Measurements from ENCODE around the gene SERPINB1. TPM values are rescaled to one million over a fixed set of nuclear protein-coding genes. Genes with fewer than 3 reads are reported as not detected.
"Not testable (repeated sequence)": the region's sequence is repeated elsewhere in the genome, so short reads cannot be mapped to it uniquely, and the experiment has no call there.

The SERPINB1 gene
- total RNA-seq, 1 donor, result 127 TPM

GRCh38 chr6:2801687-2802086 lies 40.0 kb downstream of the SERPINB1 start:
- H3K4me3 ChIP-seq (ENCODE audit: low read length); H3K9me3 ChIP-seq (ENCODE audit: low read depth, low read length); H3K27me3 ChIP-seq (ENCODE audit: insufficient read depth, low read length): not testable (repeated sequence)
- peaks cover 37% of the 10 kb centered on the region for H3K4me1 ChIP-seq (ENCODE audit: insufficient read depth, low read length)

- H3K4me3 ChIP-seq (ENCODE audit: low read length), result no peak overlapping the region
- H3K9me3 ChIP-seq (ENCODE audit: low read depth, low read length), result no peaks in the 10 kb centered on the region
- no peaks in the 10 kb centered on the region for H3K27me3 ChIP-seq (ENCODE audit: insufficient read depth, low read length)
- H3K4me1 ChIP-seq (ENCODE audit: insufficient read depth, low read length), result peaks cover 41% of the 10 kb centered on the region
Observed at GRCh38 chr6:2800552-2801316, 40.9 kb downstream of the SERPINB1 start.

DNA sequence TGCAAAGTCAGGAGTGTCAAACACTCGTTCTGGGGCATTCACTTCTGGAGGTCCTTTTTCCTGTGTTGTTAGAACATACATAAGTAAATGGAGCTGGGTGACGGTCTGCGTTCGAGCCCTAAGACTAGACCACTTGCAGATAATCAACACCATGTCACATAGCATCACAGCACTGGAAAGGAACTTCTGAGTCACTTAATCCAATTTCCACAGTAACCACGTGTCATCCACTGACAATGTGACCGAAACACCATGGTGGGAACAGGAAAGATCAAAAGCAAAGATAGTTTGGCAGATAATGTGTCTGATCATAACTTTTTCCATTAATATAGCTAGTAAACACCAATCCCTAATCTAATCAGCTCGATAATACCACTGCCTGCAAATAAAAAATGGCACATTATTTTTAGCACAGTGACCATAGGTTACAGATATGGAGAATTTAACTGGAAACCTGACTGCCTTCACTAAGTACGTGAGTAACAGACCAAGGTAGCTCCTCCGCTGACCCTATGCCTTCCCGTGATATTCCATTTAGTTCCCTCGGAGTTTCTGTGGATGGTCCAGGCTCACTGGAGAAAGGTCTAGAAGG lies 41.6 kb downstream of the SERPINB1 start:
- Histone ChIP-seq H3K27me3 (ENCODE audit: insufficient read depth, low read length) (no peaks in the 10 kb centered on the region), H3K4me1 (ENCODE audit: insufficient read depth, low read length) (peaks cover 48% of the 10 kb centered on the region), H3K4me3 (ENCODE audit: low read length) (no peak overlapping the region), H3K9me3 (ENCODE audit: low read depth, low read length) (no peaks in the 10 kb centered on the region)

DNA sequence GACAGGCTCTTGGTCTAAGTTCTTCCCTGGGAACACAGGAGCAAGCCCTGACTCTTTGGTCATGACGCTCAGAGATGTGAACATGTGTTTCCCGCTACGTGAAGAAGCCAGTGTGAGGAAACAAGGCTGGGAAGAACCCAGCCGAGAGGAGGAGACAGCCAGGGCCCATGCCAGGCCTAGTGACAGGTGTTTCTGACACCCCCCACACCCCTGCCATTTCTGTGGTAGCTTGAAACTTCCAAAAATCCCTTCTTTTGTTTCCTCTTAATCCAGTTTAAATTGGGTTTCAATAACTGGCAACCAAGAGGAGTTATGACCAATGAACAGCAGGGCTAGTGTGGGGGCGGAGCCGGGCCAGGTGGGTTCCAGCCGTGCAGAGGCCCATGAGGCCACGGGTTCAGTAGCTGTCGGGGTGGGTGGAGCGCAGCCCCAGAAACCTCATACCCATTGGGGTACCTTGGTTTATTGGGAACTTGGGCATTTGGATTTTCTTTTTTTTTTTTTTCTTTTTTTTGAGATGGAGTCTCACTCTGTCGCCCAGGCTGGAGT lies 43.0 kb downstream of the SERPINB1 start:
- Histone ChIP-seq H3K9me3 (ENCODE audit: low read depth, low read length) (no peaks in the 10 kb centered on the region), H3K4me1 (ENCODE audit: insufficient read depth, low read length) (peaks cover 62% of the 10 kb centered on the region), H3K27me3 (ENCODE audit: insufficient read depth, low read length) (no peaks in the 10 kb centered on the region), H3K4me3 (ENCODE audit: low read length) (no peak overlapping the region)

DNA sequence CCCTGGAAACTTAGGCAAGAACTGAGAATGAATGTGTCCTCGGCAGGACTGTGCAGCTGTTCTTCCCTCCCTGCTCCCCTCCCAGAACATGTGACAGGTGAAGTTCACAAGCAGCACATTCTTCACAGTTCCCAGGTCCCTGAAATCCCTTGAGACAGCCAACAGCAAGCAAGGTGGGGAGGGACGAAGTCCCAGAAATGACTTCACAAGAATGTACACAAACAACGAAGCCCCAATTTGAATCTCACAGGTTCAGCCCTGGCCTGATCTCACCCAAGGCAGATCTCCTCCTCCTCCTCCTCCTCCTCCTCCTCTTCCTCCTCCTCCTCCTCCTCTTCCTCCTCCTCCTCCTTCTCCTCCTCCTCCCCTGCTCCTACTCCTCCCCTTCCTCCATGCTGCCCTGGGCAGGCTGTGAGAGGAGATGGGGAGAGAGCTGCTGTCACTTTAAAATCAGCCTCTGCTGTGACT lies 44.1 kb downstream of the SERPINB1 start:
- Histone ChIP-seq H3K4me3 (ENCODE audit: low read length) (no peak overlapping the region), H3K9me3 (ENCODE audit: low read depth, low read length) (no peaks in the 10 kb centered on the region)

GRCh38 chr6:2796861-2797260 lies 44.8 kb downstream of the SERPINB1 start:
- no peaks in the 10 kb centered on the region for H3K27me3 ChIP-seq (ENCODE audit: insufficient read depth, low read length)
- H3K4me3 ChIP-seq (ENCODE audit: low read length), result no peak overlapping the region
- peaks cover 80% of the 10 kb centered on the region for H3K4me1 ChIP-seq (ENCODE audit: insufficient read depth, low read length)
- H3K9me3 ChIP-seq (ENCODE audit: low read depth, low read length), result no peaks in the 10 kb centered on the region

More for the DNA sequence above, 44.1 kb downstream of the SERPINB1 start:
- Histone ChIP-seq H3K4me1 (ENCODE audit: insufficient read depth, low read length) (peaks cover 73% of the 10 kb centered on the region), H3K27me3 (ENCODE audit: insufficient read depth, low read length) (no peaks in the 10 kb centered on the region)

DNA sequence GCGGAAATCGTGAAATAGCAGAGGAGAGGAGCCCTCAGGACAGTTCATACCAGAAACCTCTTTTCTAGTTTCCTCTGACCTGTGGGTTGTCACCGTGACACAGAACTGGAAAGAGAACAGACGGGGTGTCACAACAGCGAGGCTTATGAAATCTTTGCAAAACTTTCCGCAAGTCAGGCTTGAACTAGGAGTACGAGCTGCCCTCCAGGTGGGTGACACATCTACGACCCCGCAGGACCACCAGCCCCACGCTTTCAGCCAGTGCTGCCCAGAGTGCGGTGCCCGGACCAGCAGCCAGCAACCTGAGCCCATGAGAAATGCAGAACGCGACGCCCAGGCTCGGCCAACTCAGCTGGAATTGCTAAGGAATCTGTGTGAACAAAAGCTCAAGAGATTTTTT lies 45.7 kb downstream of the SERPINB1 start:
- Histone ChIP-seq H3K9me3 (ENCODE audit: low read depth, low read length) (no peaks in the 10 kb centered on the region), H3K4me3 (ENCODE audit: low read length) (no peak overlapping the region), H3K4me1 (ENCODE audit: insufficient read depth, low read length) (peaks cover 89% of the 10 kb centered on the region), H3K27me3 (ENCODE audit: insufficient read depth, low read length) (no peaks in the 10 kb centered on the region)

- Histone ChIP-seq H3K4me1 (ENCODE audit: insufficient read depth, low read length) (peaks cover 93% of the 10 kb centered on the region), H3K4me3 (ENCODE audit: low read length) (no peak overlapping the region), H3K9me3 (ENCODE audit: low read depth, low read length) (no peaks in the 10 kb centered on the region), H3K27me3 (ENCODE audit: insufficient read depth, low read length) (no peaks in the 10 kb centered on the region)
Observed at GRCh38 chr6:2795162-2795561, 46.5 kb downstream of the SERPINB1 start.

DNA sequence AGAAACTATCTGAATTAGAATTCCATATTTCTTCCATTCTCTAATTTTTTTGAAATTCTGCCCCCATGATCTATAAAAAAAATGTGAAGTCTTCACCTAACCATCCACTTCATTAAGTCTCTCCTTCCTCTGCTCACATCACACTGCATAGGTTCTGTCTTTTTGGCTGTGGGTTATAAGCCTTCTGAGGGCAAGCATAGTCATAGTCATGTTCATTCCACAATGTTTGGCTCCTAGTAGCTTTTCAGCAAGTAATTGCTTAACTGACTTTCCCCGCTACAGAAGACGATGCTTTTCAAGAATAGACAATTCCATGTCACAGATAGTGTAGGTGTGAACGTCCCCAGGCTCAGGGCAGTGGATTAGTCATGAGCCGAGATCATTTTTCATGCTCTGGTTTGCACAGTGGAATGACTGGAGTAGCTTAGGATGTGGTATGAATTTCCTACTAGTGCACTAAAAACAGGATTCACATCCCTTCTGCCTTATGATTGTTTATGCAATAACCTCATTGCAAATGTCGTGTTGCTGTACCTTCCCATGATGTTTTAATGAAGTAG lies 47.4 kb downstream of the SERPINB1 start:
- Histone ChIP-seq H3K4me3 (ENCODE audit: low read length) (no peak overlapping the region), H3K9me3 (ENCODE audit: low read depth, low read length) (no peaks in the 10 kb centered on the region), H3K4me1 (ENCODE audit: insufficient read depth, low read length) (peaks cover 84% of the 10 kb centered on the region), H3K27me3 (ENCODE audit: insufficient read depth, low read length) (no peaks in the 10 kb centered on the region)

DNA sequence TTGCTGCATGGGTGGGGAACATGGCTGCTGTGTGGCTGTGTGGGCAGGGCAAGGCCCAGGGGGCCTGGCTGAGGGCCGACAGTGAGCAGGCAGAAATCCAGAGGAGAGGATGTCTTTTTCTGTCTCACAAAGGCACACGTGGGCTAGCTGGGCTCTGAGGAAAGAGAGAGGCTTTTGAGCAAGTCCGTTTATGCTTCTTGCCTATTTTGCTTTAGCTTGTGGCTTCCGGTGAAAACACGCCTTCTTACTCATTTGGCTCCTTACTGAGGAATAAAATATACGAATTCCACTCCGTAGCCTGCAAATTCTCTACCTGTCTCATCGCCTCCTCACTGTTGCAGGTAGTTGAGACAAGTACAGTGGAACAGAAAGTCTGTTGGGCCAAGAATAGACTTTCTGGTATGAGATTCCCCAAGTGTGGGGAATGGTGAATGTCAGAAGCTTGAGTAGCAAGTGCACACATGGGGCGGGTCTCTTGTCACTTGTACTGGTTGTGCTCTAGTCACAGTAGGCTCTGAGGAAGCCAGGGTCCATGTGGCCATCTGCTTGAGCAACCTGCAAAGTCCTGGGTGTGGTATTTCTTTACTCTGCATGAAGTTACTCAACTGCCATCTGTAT lies 48.0 kb downstream of the SERPINB1 start:
- no peaks in the 10 kb centered on the region for H3K9me3 ChIP-seq (ENCODE audit: low read depth, low read length)
- H3K4me1 ChIP-seq (ENCODE audit: insufficient read depth, low read length), result peaks cover 81% of the 10 kb centered on the region
- H3K27me3 ChIP-seq (ENCODE audit: insufficient read depth, low read length), result no peaks in the 10 kb centered on the region
- H3K4me3 ChIP-seq (ENCODE audit: low read length), result no peak overlapping the region

GRCh38 chr6:2792330-2793110 lies 49.1 kb downstream of the SERPINB1 start:
- Histone ChIP-seq H3K9me3 (ENCODE audit: low read depth, low read length) (no peaks in the 10 kb centered on the region), H3K4me1 (ENCODE audit: insufficient read depth, low read length) (peaks cover 70% of the 10 kb centered on the region), H3K27me3 (ENCODE audit: insufficient read depth, low read length) (no peaks in the 10 kb centered on the region), H3K4me3 (ENCODE audit: low read length) (no peak overlapping the region)

GRCh38 chr6:2791450-2791974 lies 50.2 kb downstream of the SERPINB1 start:
- Histone ChIP-seq H3K27me3 (ENCODE audit: insufficient read depth, low read length) (no peaks in the 10 kb centered on the region), H3K4me1 (ENCODE audit: insufficient read depth, low read length) (peaks cover 60% of the 10 kb centered on the region), H3K4me3 (ENCODE audit: low read length) (no peak overlapping the region), H3K9me3 (ENCODE audit: low read depth, low read length) (no peaks in the 10 kb centered on the region)

DNA sequence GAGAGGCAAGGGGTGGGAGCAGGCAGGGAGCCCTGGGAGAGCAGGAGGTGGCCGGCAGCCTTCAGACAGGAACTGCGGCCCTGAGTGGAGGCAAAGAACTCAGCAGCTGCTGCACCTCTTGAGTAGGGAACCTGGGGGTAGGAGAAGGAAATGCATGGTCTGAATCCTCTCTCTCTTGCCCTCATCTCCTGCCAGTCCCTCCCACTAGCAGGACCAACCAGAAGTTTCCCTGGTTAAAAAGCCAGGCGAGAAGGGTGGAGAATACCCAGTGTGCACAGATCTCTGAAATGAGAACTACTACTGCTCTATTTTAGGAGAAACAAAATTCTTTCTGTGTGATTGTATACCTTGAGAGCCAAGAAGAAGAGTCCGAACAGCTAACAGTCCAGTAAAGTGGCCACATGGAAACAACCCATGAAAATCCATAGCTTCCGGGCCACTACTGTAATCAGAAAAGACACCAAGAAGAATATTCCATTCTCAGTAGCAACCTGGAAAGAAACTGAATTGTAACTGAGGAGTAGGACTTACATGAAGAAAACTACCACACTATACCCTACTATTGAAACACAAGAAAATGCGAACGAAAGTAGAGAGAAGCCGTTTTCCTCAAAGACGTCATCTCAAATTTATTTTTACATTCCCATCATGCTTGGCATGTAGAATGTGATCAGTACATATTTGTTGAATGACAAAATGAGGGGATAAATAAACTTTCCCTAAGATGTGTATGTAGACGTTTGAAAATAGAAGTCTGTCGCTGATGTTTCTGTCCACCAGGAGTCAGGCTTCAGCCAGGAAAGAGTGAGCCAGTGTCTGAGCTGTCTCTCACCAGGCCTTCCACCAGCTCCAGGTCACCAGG lies 50.8 kb downstream of the SERPINB1 start:
- Histone ChIP-seq H3K27me3 (ENCODE audit: insufficient read depth, low read length) (no peaks in the 10 kb centered on the region), H3K9me3 (ENCODE audit: low read depth, low read length) (no peaks in the 10 kb centered on the region), H3K4me1 (ENCODE audit: insufficient read depth, low read length) (peaks cover 53% of the 10 kb centered on the region), H3K4me3 (ENCODE audit: low read length) (no peak overlapping the region)

Measured in mononuclear cell (primary cell).